Mesothelial cell of epicardium (in vitro differentiated cells): Measurements from ENCODE around the gene RIPOR3. TPM values are rescaled to one million over a fixed set of nuclear protein-coding genes. Genes with fewer than 3 reads are reported as not detected.

Experiments
- DNase-seq, 2 experiments: peaks; one replicate each; pipeline ENCODE4 v3.0.0; 2021; ENCODE audit warnings: low spot score in 2 of 2; ENCODE audit not compliant: unreplicated experiment in 2 of 2
- H3K27ac Mint-ChIP-seq: 2 replicates; pipeline ENCODE4 v1.8.0; 2021; ENCODE audit warnings: mixed read lengths
- H3K27me3 Mint-ChIP-seq: 2 replicates; pipeline ENCODE4 v1.8.0; 2021; ENCODE audit warnings: low read depth, mixed read lengths
- H3K36me3 Mint-ChIP-seq: 2 replicates; pipeline ENCODE4 v1.8.0; 2021; ENCODE audit warnings: mixed read lengths
- H3K4me1 Mint-ChIP-seq: 2 replicates; pipeline ENCODE4 v1.8.0; 2021; ENCODE audit warnings: mixed read lengths
- H3K4me3 Mint-ChIP-seq: 2 replicates; pipeline ENCODE4 v1.8.0; 2021; ENCODE audit warnings: mild to moderate bottlenecking, moderate library complexity, mixed read lengths
- H3K9me3 Mint-ChIP-seq: 2 replicates; pipeline ENCODE4 v1.8.0; 2021; ENCODE audit warnings: mixed read lengths
- total RNA-seq: library from RNA; stranded (reverse); gene quantifications from 3 replicates; pipeline ENCODE4 v1.2.1, GENCODE V29; 2021
- TF ChIP-seq, protein P1 (sequence below): fragments of 200-600 bp; sonication (generic); IDR thresholded peaks from one replicate; pipeline ENCODE4 v1.5.0; 2021; ENCODE audit warnings: antibody characterized with exemption; ENCODE audit not compliant: unreplicated experiment

RIPOR3 gene
- total RNA-seq, 1 donor from 2014 or later, result 18.8 TPM

DNA sequence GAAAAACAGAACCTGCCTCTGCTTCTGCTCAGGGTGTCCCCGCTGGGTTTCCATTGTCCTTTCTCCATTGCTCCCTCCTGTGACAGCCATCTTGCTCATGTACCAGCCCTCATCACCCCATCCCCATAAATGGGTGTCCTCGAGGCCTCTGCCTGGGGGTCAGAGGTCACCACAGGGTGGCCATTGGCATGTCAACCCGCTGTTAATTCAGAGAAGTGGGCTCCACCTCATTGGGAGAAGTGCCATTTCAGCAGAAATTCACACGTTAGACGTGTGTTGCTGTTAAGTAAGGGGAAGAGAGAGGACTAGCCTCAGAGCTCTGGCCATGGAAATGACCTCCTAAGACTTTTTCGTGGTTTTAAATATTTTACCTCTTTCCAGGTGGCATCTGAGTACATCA is 109.2 kb downstream of the RIPOR3 start:
- no peak overlapping the region for H3K4me3 Mint-ChIP-seq
- peaks cover 31% of the 10 kb centered on the region for H3K36me3 Mint-ChIP-seq
- TF ChIP-seq, protein P1, sequence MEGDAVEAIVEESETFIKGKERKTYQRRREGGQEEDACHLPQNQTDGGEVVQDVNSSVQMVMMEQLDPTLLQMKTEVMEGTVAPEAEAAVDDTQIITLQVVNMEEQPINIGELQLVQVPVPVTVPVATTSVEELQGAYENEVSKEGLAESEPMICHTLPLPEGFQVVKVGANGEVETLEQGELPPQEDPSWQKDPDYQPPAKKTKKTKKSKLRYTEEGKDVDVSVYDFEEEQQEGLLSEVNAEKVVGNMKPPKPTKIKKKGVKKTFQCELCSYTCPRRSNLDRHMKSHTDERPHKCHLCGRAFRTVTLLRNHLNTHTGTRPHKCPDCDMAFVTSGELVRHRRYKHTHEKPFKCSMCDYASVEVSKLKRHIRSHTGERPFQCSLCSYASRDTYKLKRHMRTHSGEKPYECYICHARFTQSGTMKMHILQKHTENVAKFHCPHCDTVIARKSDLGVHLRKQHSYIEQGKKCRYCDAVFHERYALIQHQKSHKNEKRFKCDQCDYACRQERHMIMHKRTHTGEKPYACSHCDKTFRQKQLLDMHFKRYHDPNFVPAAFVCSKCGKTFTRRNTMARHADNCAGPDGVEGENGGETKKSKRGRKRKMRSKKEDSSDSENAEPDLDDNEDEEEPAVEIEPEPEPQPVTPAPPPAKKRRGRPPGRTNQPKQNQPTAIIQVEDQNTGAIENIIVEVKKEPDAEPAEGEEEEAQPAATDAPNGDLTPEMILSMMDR, result no peak
- H3K27ac Mint-ChIP-seq, result no peak overlapping the region
- no peak for DNase-seq
- no peaks in the 10 kb centered on the region for H3K27me3 Mint-ChIP-seq
- H3K4me1 Mint-ChIP-seq, result no peaks in the 10 kb centered on the region
- H3K9me3 Mint-ChIP-seq, result no peaks in the 10 kb centered on the region

GRCh38 chr20:50580842-50581544 is 110.3 kb downstream of the RIPOR3 start:
- TF ChIP-seq, protein P1, result no peak
- Mint-ChIP-seq H3K27ac (no peak overlapping the region), H3K4me3 (no peak overlapping the region), H3K4me1 (no peaks in the 10 kb centered on the region), H3K27me3 (no peaks in the 10 kb centered on the region), H3K9me3 (no peaks in the 10 kb centered on the region), H3K36me3 (peaks cover 31% of the 10 kb centered on the region)
- DNase-seq, result no peak

DNA sequence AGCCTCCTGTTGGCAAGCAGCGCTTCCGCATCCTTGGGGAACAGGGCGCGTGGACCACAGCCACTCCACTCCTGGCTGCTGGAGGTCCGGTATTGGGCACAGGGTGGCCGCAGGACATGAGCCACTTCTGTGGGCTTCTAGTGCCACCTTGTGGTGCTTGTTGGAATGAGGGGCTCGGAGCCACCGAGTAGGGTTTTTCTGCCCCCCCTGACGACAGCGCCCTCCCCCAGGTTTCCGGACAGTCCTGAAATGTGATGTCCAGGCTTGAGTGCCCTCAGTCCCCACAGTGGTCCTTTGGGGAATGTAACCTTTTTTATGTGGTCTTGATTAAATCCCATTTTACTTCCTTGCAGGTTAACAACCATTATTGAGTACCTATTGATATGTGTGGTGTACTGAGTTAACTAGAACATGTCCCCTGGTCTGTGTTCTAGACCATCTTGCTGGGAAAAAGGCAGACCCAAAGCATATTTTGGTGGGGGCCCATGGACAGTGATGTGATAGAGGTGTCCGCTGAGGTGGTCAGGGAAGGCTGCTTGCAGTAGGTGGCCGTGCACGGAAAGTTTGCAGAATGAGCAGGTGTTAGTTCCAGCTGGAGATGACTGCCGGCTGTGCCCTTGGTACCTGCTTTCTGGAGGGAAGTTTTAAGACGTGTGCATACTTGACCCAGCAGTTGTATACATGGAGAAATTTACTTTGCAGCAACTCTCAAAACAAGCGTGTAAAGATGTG is 111.2 kb downstream of the RIPOR3 start:
- Mint-ChIP-seq H3K4me1 (no peaks in the 10 kb centered on the region), H3K9me3 (no peaks in the 10 kb centered on the region), H3K27me3 (no peaks in the 10 kb centered on the region), H3K27ac (no peak overlapping the region), H3K4me3 (no peak overlapping the region), H3K36me3 (peaks cover 32% of the 10 kb centered on the region)
- TF ChIP-seq, protein P1, result peak; percentile 74
- DNase-seq, result peak in 1 of 2 experiments; percentile 67

- Mint-ChIP-seq H3K27ac (no peak overlapping the region), H3K4me1 (no peaks in the 10 kb centered on the region), H3K36me3 (peaks cover 32% of the 10 kb centered on the region), H3K27me3 (no peaks in the 10 kb centered on the region), H3K4me3 (no peak overlapping the region), H3K9me3 (no peaks in the 10 kb centered on the region)
- TF ChIP-seq, protein P1, result no peak
- DNase-seq, result no peak
These were observed 111.8 kb downstream of the RIPOR3 start for GRCh38 chr20:50579511-50579910.

DNA sequence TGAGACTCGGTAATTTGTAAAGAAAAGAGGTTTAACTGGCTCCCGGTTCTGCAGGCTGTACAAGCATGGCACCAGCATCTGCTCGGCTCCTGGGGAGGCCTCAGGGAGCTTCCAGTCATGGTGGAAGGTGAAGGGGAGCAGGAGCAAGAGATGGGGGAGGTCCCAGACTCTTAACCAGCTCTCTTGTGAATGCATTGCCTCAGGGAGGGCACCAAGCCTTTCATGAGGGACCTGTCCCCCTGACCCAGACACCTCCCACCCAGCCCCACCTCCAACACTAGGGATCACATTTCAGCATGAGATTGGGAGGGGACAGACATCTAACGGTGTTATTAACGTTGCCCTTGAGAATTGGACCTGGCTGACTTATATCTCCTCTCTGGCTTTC is 112.6 kb downstream of the RIPOR3 start:
- Mint-ChIP-seq H3K4me1 (no peaks in the 10 kb centered on the region), H3K27ac (no peak overlapping the region), H3K4me3 (no peak overlapping the region), H3K27me3 (no peaks in the 10 kb centered on the region), H3K36me3 (peaks cover 34% of the 10 kb centered on the region), H3K9me3 (no peaks in the 10 kb centered on the region)
- TF ChIP-seq, protein P1, result no peak
- no peak for DNase-seq
